MG63 (cell line): ENCODE measurements around the gene PTPRN2. TPM values are rescaled to one million over a fixed set of nuclear protein-coding genes. Genes with fewer than 3 reads are reported as not detected.

ENCODE experiments used
- DNase-seq: peaks from one replicate; pipeline ENCODE4 v3.0.0-alpha.2; 2020
- H3K27me3 ChIP-seq: fragments of 250-450 bp; sonication (Bioruptor Pico); 2 replicates; pipeline ENCODE4 v1.5.1; 2020; ENCODE audit warnings: mild to moderate bottlenecking, moderate library complexity
- H3K36me3 ChIP-seq: fragments of 250-450 bp; sonication (Bioruptor Pico); 2 replicates; pipeline ENCODE4 v1.5.1; 2020; ENCODE audit warnings: mild to moderate bottlenecking, moderate library complexity
- H3K4me3 ChIP-seq: fragments of 250-450 bp; sonication (Bioruptor Pico); 2 replicates; pipeline ENCODE4 v1.5.1; 2020; ENCODE audit warnings: mild to moderate bottlenecking, moderate library complexity
- H3K9me3 ChIP-seq: fragments of 250-450 bp; sonication (Bioruptor Pico); 2 replicates; pipeline ENCODE4 v1.5.1; 2020; ENCODE audit warnings: mild to moderate bottlenecking, moderate library complexity
- total RNA-seq: library from RNA; depleted of rRNA; stranded (reverse); fragments of >200 nt; shearing (Covaris generic); gene quantifications from 2 replicates; pipeline ENCODE4 v1.2.3, GENCODE V29; 2014; ENCODE audit warnings: low replicate concordance

PTPRN2 gene
- total RNA-seq, 1 experiment from 2014 or later, result 0.16 TPM

- no peaks in the 10 kb centered on the region for H3K36me3 ChIP-seq
- H3K9me3 ChIP-seq, result no peaks in the 10 kb centered on the region
- no peak overlapping the region for H3K4me3 ChIP-seq
- no peak for DNase-seq
- no peaks in the 10 kb centered on the region for H3K27me3 ChIP-seq
Observed at GRCh38 chr7:157794746-157795065, 792.9 kb downstream of the PTPRN2 start.

- H3K9me3 ChIP-seq, result no peaks in the 10 kb centered on the region
- H3K4me3 ChIP-seq, result no peak overlapping the region
- no peaks in the 10 kb centered on the region for H3K27me3 ChIP-seq
- no peak for DNase-seq
- H3K36me3 ChIP-seq, result no peaks in the 10 kb centered on the region
Observed at GRCh38 chr7:157793973-157794745, 793.5 kb downstream of the PTPRN2 start.

- Histone ChIP-seq H3K9me3 (no peaks in the 10 kb centered on the region), H3K4me3 (no peak overlapping the region), H3K27me3 (no peaks in the 10 kb centered on the region), H3K36me3 (no peaks in the 10 kb centered on the region)
- no peak for DNase-seq
Observed at GRCh38 chr7:157793087-157793353, 794.6 kb downstream of the PTPRN2 start.

DNA sequence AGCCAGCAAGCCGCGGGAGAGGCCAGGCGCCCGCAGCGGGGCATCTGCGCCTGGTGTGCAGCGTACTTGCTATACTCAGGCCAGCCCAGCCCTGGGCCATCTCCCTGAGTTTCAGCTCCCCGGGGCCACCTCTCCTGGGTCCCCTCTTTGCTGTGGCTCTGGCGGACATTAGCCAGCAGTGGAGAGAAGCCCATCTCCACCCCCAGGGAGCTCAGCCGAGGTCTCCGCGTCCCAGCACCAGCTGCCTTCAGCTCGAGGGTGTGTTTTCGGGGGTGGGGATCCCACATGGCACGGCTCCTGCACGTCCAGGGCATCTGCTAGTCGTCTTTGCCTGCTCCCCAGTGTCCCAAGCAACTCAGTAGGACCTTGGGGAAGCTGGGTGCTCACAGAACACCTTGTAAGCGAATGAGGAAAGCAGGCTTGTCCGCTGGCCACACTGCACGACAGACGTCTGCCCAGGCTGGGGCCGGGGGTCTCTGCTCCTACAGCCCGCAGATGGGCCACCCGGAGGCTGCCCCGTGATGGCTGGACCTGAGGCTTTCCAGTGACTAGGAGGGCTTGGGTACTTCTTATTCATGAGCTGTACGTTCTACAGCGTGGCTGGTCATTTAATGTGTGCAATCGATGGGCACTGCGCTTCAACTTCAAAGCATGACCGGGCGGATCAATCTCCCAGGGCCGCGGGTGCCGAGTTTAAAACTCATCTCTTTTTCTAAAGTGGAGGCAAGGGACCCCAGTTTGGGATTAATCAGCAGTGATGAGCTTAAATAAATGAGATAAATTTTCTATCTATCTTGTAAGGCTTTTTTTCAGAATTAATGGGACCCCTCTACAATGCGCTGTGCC is 795.2 kb downstream of the PTPRN2 start:
- DNase-seq, result no peak
- Histone ChIP-seq H3K9me3 (no peaks in the 10 kb centered on the region), H3K36me3 (no peaks in the 10 kb centered on the region)

GRCh38 chr7:157791666-157792065 is 796.0 kb downstream of the PTPRN2 start:
- H3K9me3 ChIP-seq, result no peaks in the 10 kb centered on the region
- H3K36me3 ChIP-seq, result no peaks in the 10 kb centered on the region
- no peak for DNase-seq
- no peak overlapping the region for H3K4me3 ChIP-seq
- no peaks in the 10 kb centered on the region for H3K27me3 ChIP-seq

More for the DNA sequence above, 795.2 kb downstream of the PTPRN2 start:
- H3K4me3 ChIP-seq, result no peak overlapping the region
- no peaks in the 10 kb centered on the region for H3K27me3 ChIP-seq

DNA sequence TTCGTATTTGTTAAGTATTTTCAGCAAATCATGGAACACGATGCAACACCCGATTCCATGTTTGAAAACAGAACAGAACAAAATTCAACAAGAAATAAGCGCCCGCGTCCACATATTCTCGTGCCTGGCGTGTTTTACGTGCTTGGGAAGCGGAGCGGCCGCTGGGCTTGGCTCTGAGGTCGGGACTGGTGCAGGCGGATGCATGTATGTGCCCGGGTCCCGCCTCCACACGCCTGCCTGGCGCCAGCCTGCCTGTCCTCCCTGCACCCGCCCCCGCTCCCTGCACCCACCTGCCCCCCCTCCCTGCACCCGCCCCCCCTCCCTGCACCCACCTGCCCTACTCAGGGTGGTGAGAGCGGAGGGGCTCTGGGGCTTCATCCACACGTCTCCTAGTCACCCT is 796.4 kb downstream of the PTPRN2 start:
- H3K36me3 ChIP-seq, result no peaks in the 10 kb centered on the region
- DNase-seq, result peak; percentile 55
- no peaks in the 10 kb centered on the region for H3K9me3 ChIP-seq

GRCh38 chr7:157789942-157790341 is 797.7 kb downstream of the PTPRN2 start:
- Histone ChIP-seq H3K4me3 (no peak overlapping the region), H3K9me3 (no peaks in the 10 kb centered on the region), H3K27me3 (no peaks in the 10 kb centered on the region), H3K36me3 (no peaks in the 10 kb centered on the region)
- no peak for DNase-seq

More for the DNA sequence above, 796.4 kb downstream of the PTPRN2 start:
- Histone ChIP-seq H3K27me3 (no peaks in the 10 kb centered on the region), H3K4me3 (no peak overlapping the region)

DNA sequence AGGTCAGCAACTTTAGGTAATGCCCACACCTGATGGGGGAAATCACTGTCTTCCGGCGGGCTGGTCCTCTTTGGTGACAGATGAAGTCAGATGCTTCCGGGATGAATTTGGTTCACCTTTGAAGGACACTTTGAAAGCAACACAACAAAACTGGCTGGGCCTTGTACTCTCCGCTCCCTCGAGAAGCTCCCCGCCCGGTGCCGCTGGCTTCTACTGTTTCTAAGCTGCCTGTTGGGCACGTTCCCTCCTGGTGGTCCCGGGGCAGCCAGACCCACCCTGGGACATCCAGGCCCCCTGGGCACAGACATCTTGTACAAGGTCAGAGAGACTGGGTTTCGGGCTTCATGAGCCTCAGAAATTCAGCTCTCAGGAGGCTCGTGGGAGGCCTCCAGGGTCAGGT is 798.5 kb downstream of the PTPRN2 start:
- no peak overlapping the region for H3K4me3 ChIP-seq
- no peaks in the 10 kb centered on the region for H3K36me3 ChIP-seq
- DNase-seq, result no peak
- H3K9me3 ChIP-seq, result no peaks in the 10 kb centered on the region
- H3K27me3 ChIP-seq, result no peaks in the 10 kb centered on the region

- no peaks in the 10 kb centered on the region for H3K9me3 ChIP-seq
- no peak for DNase-seq
- no peaks in the 10 kb centered on the region for H3K27me3 ChIP-seq
- no peak overlapping the region for H3K4me3 ChIP-seq
- no peaks in the 10 kb centered on the region for H3K36me3 ChIP-seq
Observed at GRCh38 chr7:157788573-157788972, 799.0 kb downstream of the PTPRN2 start.

GRCh38 chr7:157787275-157787701 is 800.3 kb downstream of the PTPRN2 start:
- Histone ChIP-seq H3K27me3 (no peaks in the 10 kb centered on the region), H3K36me3 (no peaks in the 10 kb centered on the region), H3K9me3 (no peaks in the 10 kb centered on the region), H3K4me3 (no peak overlapping the region)
- no peak for DNase-seq

- peak; percentile 29 for DNase-seq
- H3K36me3 ChIP-seq, result no peaks in the 10 kb centered on the region
- no peak overlapping the region for H3K4me3 ChIP-seq
- no peaks in the 10 kb centered on the region for H3K27me3 ChIP-seq
- H3K9me3 ChIP-seq, result no peaks in the 10 kb centered on the region
Observed at GRCh38 chr7:157786375-157787274, 801.0 kb downstream of the PTPRN2 start.

DNA sequence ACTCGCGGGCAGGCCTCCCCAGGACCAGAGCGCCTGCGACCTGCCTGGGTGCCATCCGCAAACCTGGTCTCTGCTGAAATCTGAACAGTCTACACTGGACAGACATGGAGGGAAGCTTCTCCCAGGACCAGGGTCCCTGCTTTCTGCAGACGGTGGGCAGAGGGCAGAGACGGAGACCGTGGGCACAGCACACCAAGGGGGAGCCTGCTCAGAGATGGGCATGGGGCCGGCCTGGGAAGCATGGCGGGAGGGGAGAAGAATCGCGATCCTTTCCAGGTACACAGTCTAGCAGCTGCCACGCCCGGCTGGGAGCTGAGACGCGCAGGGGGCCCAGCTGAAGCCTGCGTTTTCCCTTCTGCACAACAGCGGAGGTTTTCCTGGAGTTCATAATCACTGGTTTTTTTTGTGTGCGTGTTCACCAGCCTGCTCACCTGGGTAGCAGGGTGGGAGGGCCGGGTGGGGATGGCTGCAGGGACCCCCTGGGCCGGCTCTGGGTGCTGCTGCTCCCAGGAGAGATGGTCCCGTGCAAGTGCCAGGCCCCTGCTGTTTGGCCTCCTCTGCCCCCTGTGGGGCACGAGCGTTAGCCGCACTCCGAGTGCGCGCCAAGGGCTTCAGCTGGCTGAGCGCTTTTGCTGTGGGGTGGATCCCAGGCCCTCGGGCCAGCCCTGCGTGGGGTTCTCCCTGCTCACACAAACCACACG is 802.0 kb downstream of the PTPRN2 start:
- Histone ChIP-seq H3K4me3 (no peak overlapping the region), H3K9me3 (no peaks in the 10 kb centered on the region), H3K27me3 (no peaks in the 10 kb centered on the region), H3K36me3 (no peaks in the 10 kb centered on the region)
- DNase-seq, result no peak

DNA sequence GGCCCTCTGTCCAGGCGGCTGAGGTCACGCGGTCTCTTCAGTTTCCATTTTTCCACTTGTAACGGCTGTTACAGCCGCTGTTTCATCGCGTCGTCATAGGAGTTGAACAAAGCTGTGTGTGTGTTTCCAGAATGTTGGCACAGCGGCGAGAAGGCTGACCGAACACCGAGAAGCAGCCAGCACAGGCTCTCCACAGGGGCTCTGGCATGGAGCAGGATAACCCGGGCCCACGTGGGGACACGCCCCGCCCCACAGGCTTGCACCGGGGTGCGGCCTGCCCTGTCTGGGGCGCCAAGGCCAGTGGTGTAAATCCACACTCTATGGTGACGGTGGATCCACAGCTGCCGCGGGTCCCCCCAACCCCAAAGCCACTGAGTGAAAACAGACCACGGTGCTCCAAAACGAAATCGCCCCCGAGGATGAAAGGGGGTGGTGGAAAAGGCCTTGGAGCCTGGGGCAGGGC is 802.6 kb downstream of the PTPRN2 start:
- Histone ChIP-seq H3K4me3 (no peak overlapping the region), H3K36me3 (no peaks in the 10 kb centered on the region), H3K9me3 (no peaks in the 10 kb centered on the region), H3K27me3 (no peaks in the 10 kb centered on the region)
- peak; percentile 95 for DNase-seq

GRCh38 chr7:157784041-157784835 is 803.4 kb downstream of the PTPRN2 start:
- Histone ChIP-seq H3K27me3 (no peaks in the 10 kb centered on the region), H3K9me3 (no peaks in the 10 kb centered on the region), H3K4me3 (no peak overlapping the region), H3K36me3 (no peaks in the 10 kb centered on the region)
- peak; percentile 61 for DNase-seq

DNA sequence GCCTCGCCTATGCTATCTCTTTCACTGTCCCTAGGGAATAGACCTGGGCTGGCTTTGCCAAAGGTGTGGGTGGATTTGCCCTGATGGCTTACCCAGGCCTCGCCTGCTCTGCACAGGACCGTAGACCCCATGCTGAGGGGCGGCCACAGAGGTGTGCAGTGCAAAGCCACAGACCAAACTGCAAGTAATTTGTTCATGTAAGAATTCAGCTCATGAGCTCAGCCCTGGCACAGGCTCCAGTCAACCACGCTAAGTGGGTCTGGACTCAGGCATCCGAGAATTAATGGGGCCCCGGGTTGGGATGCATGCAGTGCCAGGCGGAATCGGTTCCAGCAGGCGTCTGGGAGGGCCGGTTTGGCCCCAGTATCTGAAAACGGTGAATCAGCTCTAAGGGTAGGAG is 805.6 kb downstream of the PTPRN2 start:
- H3K27me3 ChIP-seq, result no peaks in the 10 kb centered on the region
- H3K36me3 ChIP-seq, result no peaks in the 10 kb centered on the region
- H3K9me3 ChIP-seq, result no peaks in the 10 kb centered on the region
- DNase-seq, result peak; percentile 73
- no peak overlapping the region for H3K4me3 ChIP-seq

- Histone ChIP-seq H3K4me3 (no peak overlapping the region), H3K27me3 (no peaks in the 10 kb centered on the region), H3K36me3 (no peaks in the 10 kb centered on the region), H3K9me3 (no peaks in the 10 kb centered on the region)
- no peak for DNase-seq
Observed at GRCh38 chr7:157780721-157781120, 806.9 kb downstream of the PTPRN2 start.
